Lower leg skin (tissue), 3 donors: ENCODE measurements around the gene STK16.

Experiments
- POLR2A ChIP-seq, 2 donors: fragments of 450-650 bp; IDR thresholded peaks; one replicate each; pipeline ENCODE4 v1.6.1; 2016 to 2017; ENCODE audit warnings: antibody characterized with exemption in 2 of 2, mild to moderate bottlenecking in 1 of 2, moderate library complexity in 1 of 2
- TF ChIP-seq, protein P1 (sequence below), 3 donors: fragments of 450-650 bp; IDR thresholded peaks; one replicate each; pipeline ENCODE4 v1.5.1; 2016; ENCODE audit warnings: antibody characterized with exemption in 3 of 3, mild to moderate bottlenecking in 3 of 3, moderate library complexity in 2 of 3

DNA sequence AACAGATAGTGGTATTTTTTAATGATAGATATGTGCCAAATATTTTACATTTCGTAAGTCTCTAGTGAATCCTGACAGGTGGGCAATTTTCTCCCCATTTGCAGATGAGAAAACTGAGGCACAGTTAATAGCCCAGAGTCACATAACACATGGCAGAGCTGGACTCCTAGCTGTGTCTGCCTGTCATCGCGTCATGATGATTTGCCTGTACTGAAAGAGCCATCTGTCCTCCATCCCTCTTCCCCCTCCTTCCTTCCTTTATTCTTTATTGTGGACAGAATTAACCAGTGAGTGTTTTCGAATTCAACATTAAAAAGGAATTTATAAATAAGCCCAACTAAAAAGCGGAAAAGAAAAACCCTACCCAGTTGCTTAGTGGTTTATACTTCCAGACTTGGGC lies 37.1 kb downstream of the STK16 start:
- TF ChIP-seq, protein P1, sequence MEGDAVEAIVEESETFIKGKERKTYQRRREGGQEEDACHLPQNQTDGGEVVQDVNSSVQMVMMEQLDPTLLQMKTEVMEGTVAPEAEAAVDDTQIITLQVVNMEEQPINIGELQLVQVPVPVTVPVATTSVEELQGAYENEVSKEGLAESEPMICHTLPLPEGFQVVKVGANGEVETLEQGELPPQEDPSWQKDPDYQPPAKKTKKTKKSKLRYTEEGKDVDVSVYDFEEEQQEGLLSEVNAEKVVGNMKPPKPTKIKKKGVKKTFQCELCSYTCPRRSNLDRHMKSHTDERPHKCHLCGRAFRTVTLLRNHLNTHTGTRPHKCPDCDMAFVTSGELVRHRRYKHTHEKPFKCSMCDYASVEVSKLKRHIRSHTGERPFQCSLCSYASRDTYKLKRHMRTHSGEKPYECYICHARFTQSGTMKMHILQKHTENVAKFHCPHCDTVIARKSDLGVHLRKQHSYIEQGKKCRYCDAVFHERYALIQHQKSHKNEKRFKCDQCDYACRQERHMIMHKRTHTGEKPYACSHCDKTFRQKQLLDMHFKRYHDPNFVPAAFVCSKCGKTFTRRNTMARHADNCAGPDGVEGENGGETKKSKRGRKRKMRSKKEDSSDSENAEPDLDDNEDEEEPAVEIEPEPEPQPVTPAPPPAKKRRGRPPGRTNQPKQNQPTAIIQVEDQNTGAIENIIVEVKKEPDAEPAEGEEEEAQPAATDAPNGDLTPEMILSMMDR (IDR thresholded peaks at IDR 0.05): no peak
- no peak for TF ChIP-seq POLR2A (IDR thresholded peaks at IDR 0.05)
